Neural progenitor cell (in vitro differentiated cells): Measurements from ENCODE around the gene ARPC5.

ENCODE experiments used
- CTCF ChIP-seq: fragments of 200-600 bp; sonication (generic); IDR thresholded peaks from 2 replicates; pipeline ENCODE4 v1.5.1; 2017; ENCODE audit warnings: antibody characterized with exemption, mild to moderate bottlenecking
- EZH2 ChIP-seq: fragments of 200-600 bp; sonication (generic); IDR thresholded peaks from 2 replicates; pipeline ENCODE4 v1.6.1; 2017; ENCODE audit warnings: antibody characterized with exemption, mild to moderate bottlenecking, moderate library complexity

DNA sequence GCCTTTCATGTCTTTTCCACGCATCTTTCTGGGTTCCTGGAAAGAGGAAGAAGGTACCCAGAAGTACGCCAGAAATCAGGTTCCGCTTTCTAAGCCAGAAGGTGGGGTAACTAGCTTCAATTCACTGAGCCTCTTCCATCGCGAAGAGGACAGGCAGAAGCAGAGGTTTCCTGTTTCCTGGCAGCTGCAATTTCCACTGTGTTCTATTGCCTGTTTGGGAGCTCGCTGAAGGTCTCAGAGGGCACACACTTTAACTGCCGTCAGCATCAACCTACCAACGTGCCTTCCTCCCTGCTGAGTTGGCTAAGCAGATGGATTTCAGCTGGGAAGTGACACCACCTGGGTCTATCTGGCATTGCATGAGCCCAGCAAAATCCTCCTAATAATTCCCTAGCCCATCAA is 55.3 kb downstream of the ARPC5 start:
- TF ChIP-seq CTCF (peak; percentile 47), EZH2 (no peak)
